GOT3 (cell line): Measurements from ENCODE around the gene CPNE5.

ENCODE experiments used
- DNase-seq: peaks from one replicate; lab custom pipeline; 2025; ENCODE audit warnings: mixed read lengths; lab: John Stamatoyannopoulos, UW

Gene CPNE5

GRCh38 chr6:36743538-36744303 lies 95.5 kb downstream of the CPNE5 start:
- DNase-seq, result no peak

GRCh38 chr6:36743032-36743431 lies 96.2 kb downstream of the CPNE5 start:
- no peak for DNase-seq

- DNase-seq, result no peak
Measured at GRCh38 chr6:36742146-36742545, 97.1 kb downstream of the CPNE5 start.

GRCh38 chr6:36740818-36741179 lies 98.4 kb downstream of the CPNE5 start:
- no peak for DNase-seq

- DNase-seq, result no peak
Measured at GRCh38 chr6:36739947-36740817, 99.1 kb downstream of the CPNE5 start.

- no peak for DNase-seq
Measured at GRCh38 chr6:36738108-36738507, 101.1 kb downstream of the CPNE5 start.

- DNase-seq, result no peak
Measured at GRCh38 chr6:36737043-36737785, 102.0 kb downstream of the CPNE5 start.

GRCh38 chr6:36735110-36736071 lies 103.9 kb downstream of the CPNE5 start:
- DNase-seq, result peak; percentile 62

- no peak for DNase-seq
Measured at GRCh38 chr6:36734486-36735060, 104.7 kb downstream of the CPNE5 start.

- no peak for DNase-seq
Measured at GRCh38 chr6:36733300-36733699, 105.9 kb downstream of the CPNE5 start.

GRCh38 chr6:36731622-36732310 lies 107.5 kb downstream of the CPNE5 start:
- no peak for DNase-seq

- DNase-seq, result no peak
Measured at GRCh38 chr6:36730424-36731380, 108.5 kb downstream of the CPNE5 start.

GRCh38 chr6:36729161-36729524 lies 110.1 kb downstream of the CPNE5 start:
- no peak for DNase-seq

- no peak for DNase-seq
Measured at GRCh38 chr6:36728289-36729160, 110.7 kb downstream of the CPNE5 start.

GRCh38 chr6:36727505-36728021 lies 111.7 kb downstream of the CPNE5 start:
- no peak for DNase-seq

GRCh38 chr6:36725581-36725980 lies 113.7 kb downstream of the CPNE5 start:
- no peak for DNase-seq

GRCh38 chr6:36724514-36725390 lies 114.5 kb downstream of the CPNE5 start:
- no peak for DNase-seq
